Transverse colon (tissue), 4 donors: ENCODE results near the gene ZNF608. TPM values are rescaled to one million over a fixed set of nuclear protein-coding genes. Genes with fewer than 3 reads are reported as not detected.

Experiments used
- DNase-seq: peaks from one replicate; pipeline ENCODE4 v3.0.0-alpha.2; 2019
- H3K27ac ChIP-seq, 4 donors: fragments of 200-600 bp; sonication (generic); 2 replicates each; pipeline ENCODE4 v1.5.1; 2016 to 2018; ENCODE audit warnings: inconsistent platforms in 4 of 4
- H3K27me3 ChIP-seq: fragments of 200-600 bp; sonication (generic); 2 replicates; pipeline ENCODE4 v1.5.1; 2017; ENCODE audit warnings: inconsistent platforms
- H3K36me3 ChIP-seq, 4 donors: fragments of 200-600 bp; sonication (generic); 2 replicates each; pipeline ENCODE4 v1.5.1; 2017 to 2019; ENCODE audit warnings: inconsistent platforms in 4 of 4
- H3K4me1 ChIP-seq, 4 donors: fragments of 200-600 bp; sonication (generic); 2 replicates each; pipeline ENCODE4 v1.5.1; 2017 to 2020; ENCODE audit warnings: inconsistent platforms in 4 of 4
- H3K4me3 ChIP-seq, 4 donors: fragments of 200-600 bp; sonication (generic); 1 replicate in 1 of 4; 2 replicates in 3 of 4; pipeline versions ENCODE4 v1.5.1 to v1.6.1; 2017 to 2019; ENCODE audit warnings: inconsistent platforms in 4 of 4
- H3K9me3 ChIP-seq, 2 donors: fragments of 200-600 bp; sonication (generic); 2 replicates each; pipeline ENCODE4 v1.5.1; 2017 to 2019; ENCODE audit warnings: inconsistent platforms in 2 of 2
- CTCF ChIP-seq, 5 experiments: fragments of 200-600 bp in 3 of 5; fragments of 450-650 bp in 2 of 5; sonication (generic) in 3 of 5; IDR thresholded peaks; 1 replicate in 2 of 5; 2 replicates in 3 of 5; pipeline ENCODE4 v1.5.1; 2016 to 2017; ENCODE audit warnings: antibody characterized with exemption in 5 of 5, inconsistent platforms in 3 of 5, mild to moderate bottlenecking in 2 of 5, moderate library complexity in 1 of 5
- EP300 ChIP-seq: sonication (generic); formaldehyde crosslinking; IDR thresholded peaks from one replicate; pipeline ENCODE4 v1.6.1; 2017; ENCODE audit warnings: antibody characterized with exemption, low read depth
- POLR2A ChIP-seq: fragments of 450-650 bp; IDR thresholded peaks from one replicate; pipeline ENCODE4 v1.6.1; 2016; ENCODE audit warnings: antibody characterized with exemption, mild to moderate bottlenecking, moderate library complexity
- POLR2AphosphoS5 ChIP-seq, 3 donors: sonication (generic); formaldehyde crosslinking; IDR thresholded peaks; one replicate each; pipeline ENCODE4 v1.6.1; 2016; ENCODE audit warnings: antibody characterized with exemption in 3 of 3
- WGBS, 2 donors: methylation state at CpG; one replicate each; pipeline ENCODE4 v1.1.5; 2018; ENCODE audit warnings: low coverage in 1 of 2; 5-methylcytosine and 5-hydroxymethylcytosine counted together
- in situ Hi-C, 4 donors: fragments of 200-750 bp; cut with MboI; loops; one replicate each; pipeline versions ENCODE4 v1.15.0 to v1.15.1; 2017; ENCODE audit warnings: low sequenced_read_pairs in 3 of 4, low pct_ligation_motif_present in 1 of 4, low pct_unique_long_range_greater_than_20kb in 1 of 4
- intact Hi-C: fragments of 100-400 bp; cut with DNase I; formaldehyde crosslinking; loops from one replicate; pipeline ENCODE4 v1.15.1; 2023; ENCODE audit warnings: low total_unique reads
- total RNA-seq, 4 donors: library from RNA; depleted of rRNA; stranded (reverse); fragments of >200 nt; gene quantifications; one replicate each; pipeline ENCODE4 v1.1.0, GENCODE V29; 2016

The ZNF608 gene
- total RNA-seq, 4 donors from 2014 or later = 30.6 to 83.2 (median 41.2) TPM

DNA sequence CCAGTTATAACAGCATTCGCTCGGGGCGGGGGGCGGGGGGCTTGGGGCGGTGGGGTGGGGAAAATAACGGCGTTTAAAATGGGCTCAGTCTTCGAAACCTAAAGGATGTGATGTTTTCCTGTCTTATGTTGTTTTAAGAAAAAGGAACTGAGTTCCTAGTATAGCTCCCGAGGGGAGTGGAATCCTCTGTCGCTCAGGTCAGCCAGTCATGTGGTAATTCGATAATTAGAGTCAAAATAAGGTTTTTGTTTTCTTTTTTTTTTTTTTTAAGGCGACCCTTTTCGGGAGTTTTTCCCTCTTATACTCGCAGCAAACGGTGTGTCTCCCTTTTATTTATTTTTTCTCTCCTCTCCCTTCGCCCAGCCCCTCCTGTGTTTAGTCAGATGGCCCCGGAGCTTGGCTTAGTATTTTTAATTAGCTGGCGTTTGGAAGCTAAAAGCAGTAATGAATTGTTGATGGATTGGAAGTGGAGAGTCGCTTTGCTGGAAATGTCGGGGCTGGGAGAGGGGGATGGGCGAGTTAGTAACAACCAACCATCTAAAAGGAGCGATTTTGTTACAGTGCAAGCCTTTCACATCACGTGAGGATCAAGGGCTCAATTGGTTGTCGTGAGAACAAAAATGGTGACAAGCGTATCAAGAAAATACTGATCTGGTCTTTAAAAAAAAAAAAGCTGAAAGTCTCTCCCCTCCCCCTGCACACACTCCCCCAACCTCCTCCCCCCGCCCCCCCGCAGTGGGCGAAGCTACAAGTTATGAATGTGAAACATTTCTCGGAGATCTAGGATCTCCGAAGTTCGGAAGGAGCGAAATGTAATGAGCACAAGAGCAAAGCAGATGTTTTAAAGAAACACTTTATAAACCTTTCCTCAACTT, 714 bp upstream of the ZNF608 start:
- Histone ChIP-seq H3K36me3 (no peaks in the 10 kb centered on the region), H3K27me3 (no peaks in the 10 kb centered on the region), H3K4me1 (peaks cover 3 to 42% (median 31%) of the 10 kb centered on the region in 4 donors), H3K27ac (peak overlapping the region; percentile 94 to 98 (median 96)), H3K4me3 (peak overlapping the region; percentile 40 to 73 (median 60)), H3K9me3 (no peaks in the 10 kb centered on the region)
- peak; percentile 83 for DNase-seq
- in situ Hi-C loops (no loop called here), intact Hi-C loops (loop anchor here (5.0 to 10.0 kb wide), 2 partner anchors 95 to 668 kb away; no protein-coding TSS in a partner anchor)
- TF ChIP-seq POLR2AphosphoS5 (IDR thresholded peaks at IDR 0.05) (peak; percentile 47 to 62 (median 54)), EP300 (peak; percentile 68), POLR2A (peak; percentile 28), CTCF (IDR thresholded peaks at IDR 0.05) (no peak)
- WGBS, 2 donors = 0% methylated on average over 30 to 32 of the region's 32 CpGs

GRCh38 chr5:124745007-124745927, 1.2 kb downstream of the ZNF608 start:
- no peak for TF ChIP-seq POLR2A
- no peak for TF ChIP-seq POLR2AphosphoS5 (IDR thresholded peaks at IDR 0.05)
- no peak for TF ChIP-seq CTCF (IDR thresholded peaks at IDR 0.05)
- no peak for TF ChIP-seq EP300
- no peak for DNase-seq
- Histone ChIP-seq H3K4me3 (peak overlapping the region; percentile 40 to 73 (median 60)), H3K9me3 (no peaks in the 10 kb centered on the region), H3K27me3 (no peaks in the 10 kb centered on the region), H3K27ac (peak overlapping the region; percentile 94 to 98 (median 96)), H3K36me3 (no peaks in the 10 kb centered on the region), H3K4me1 (peaks cover 7 to 58% (median 46%) of the 10 kb centered on the region in 4 donors)
- in situ Hi-C loops = no loop called here
- 27 to 35% methylated on average over 7 to 8 of the region's 8 CpGs for WGBS, 2 donors
- intact Hi-C loops = loop anchor here (5.0 to 10.0 kb wide), 2 partner anchors 93 to 670 kb away; no protein-coding TSS in a partner anchor

- Histone ChIP-seq H3K27me3 (no peaks in the 10 kb centered on the region), H3K27ac (peak overlapping the region; percentile 94 to 98 (median 96)), H3K9me3 (no peaks in the 10 kb centered on the region), H3K4me1 (peaks cover 4 to 58% (median 49%) of the 10 kb centered on the region in 4 donors), H3K36me3 (no peaks in the 10 kb centered on the region), H3K4me3 (peak overlapping the region; percentile 36 to 73 (median 60))
- 11 to 47% methylated on average over 3 to 27 of the region's 27 CpGs for WGBS, 2 donors
- in situ Hi-C loops (no loop called here), intact Hi-C loops (loop anchor here (5.0 to 10.0 kb wide), 2 partner anchors 670 to 743 kb away; no protein-coding TSS in a partner anchor)
- TF ChIP-seq POLR2A (peak; percentile 11), EP300 (no peak), CTCF (IDR thresholded peaks at IDR 0.05) (peak in 3 of 5 experiments; percentile 12 to 31 (median 21)), POLR2AphosphoS5 (IDR thresholded peaks at IDR 0.05) (peak in 2 of 3 donors; percentile 26 to 50)
- peak; percentile 76 for DNase-seq
Observed at GRCh38 chr5:124744170-124744971, 2.1 kb downstream of the ZNF608 start.
